Measurements from ENCODE around the gene SCAF1.

DNA sequence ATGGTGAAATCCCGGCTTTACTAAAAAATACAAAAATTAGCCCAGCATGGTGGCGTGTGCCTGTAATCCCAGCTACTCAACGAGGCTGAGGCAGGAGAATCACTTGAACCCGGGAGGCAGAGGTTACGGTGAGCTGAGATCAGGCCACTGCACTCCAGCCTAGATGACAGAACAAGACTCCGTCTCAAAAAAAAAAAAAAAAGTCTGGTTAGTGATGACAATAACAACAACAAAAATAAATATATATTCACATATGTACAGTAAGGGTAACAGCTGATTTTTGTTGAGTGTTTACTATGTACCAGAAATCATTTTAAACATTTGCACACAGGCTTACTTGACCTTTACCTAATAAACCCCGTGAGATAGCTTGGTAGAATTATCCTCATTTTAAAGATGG lies 25.1 kb upstream of the SCAF1 start:
- no peak for TF ChIP-seq POLR2A (IDR thresholded peaks at IDR 0.05; ENCODE audit: low read depth)
- TF ChIP-seq, protein P1, sequence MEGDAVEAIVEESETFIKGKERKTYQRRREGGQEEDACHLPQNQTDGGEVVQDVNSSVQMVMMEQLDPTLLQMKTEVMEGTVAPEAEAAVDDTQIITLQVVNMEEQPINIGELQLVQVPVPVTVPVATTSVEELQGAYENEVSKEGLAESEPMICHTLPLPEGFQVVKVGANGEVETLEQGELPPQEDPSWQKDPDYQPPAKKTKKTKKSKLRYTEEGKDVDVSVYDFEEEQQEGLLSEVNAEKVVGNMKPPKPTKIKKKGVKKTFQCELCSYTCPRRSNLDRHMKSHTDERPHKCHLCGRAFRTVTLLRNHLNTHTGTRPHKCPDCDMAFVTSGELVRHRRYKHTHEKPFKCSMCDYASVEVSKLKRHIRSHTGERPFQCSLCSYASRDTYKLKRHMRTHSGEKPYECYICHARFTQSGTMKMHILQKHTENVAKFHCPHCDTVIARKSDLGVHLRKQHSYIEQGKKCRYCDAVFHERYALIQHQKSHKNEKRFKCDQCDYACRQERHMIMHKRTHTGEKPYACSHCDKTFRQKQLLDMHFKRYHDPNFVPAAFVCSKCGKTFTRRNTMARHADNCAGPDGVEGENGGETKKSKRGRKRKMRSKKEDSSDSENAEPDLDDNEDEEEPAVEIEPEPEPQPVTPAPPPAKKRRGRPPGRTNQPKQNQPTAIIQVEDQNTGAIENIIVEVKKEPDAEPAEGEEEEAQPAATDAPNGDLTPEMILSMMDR (IDR thresholded peaks at IDR 0.05), result no peak
- TF ChIP-seq POLR2AphosphoS5 (IDR thresholded peaks at IDR 0.05), result no peak

Data from esophagus muscularis mucosa (tissue), 3 donors.